DND-41 (cell line): ENCODE measurements around the gene PTPRU.

Source experiments
- EZH2 ChIP-seq: IDR thresholded peaks from 3 replicates; pipeline ENCODE4 v1.6.1; 2012; ENCODE audit warnings: borderline replicate concordance, low read depth, mild to moderate bottlenecking, moderate library complexity, low read length, inconsistent platforms; ENCODE audit not compliant: severe bottlenecking
- TF ChIP-seq, protein P1 (sequence below): IDR thresholded peaks from 2 replicates; pipeline ENCODE4 v1.5.1; 2012; ENCODE audit warnings: borderline replicate concordance, low read length, moderate library complexity, mild to moderate bottlenecking; ENCODE audit not compliant: poor library complexity, severe bottlenecking; ENCODE audit errors: extremely low read depth

- TF ChIP-seq, protein P1, sequence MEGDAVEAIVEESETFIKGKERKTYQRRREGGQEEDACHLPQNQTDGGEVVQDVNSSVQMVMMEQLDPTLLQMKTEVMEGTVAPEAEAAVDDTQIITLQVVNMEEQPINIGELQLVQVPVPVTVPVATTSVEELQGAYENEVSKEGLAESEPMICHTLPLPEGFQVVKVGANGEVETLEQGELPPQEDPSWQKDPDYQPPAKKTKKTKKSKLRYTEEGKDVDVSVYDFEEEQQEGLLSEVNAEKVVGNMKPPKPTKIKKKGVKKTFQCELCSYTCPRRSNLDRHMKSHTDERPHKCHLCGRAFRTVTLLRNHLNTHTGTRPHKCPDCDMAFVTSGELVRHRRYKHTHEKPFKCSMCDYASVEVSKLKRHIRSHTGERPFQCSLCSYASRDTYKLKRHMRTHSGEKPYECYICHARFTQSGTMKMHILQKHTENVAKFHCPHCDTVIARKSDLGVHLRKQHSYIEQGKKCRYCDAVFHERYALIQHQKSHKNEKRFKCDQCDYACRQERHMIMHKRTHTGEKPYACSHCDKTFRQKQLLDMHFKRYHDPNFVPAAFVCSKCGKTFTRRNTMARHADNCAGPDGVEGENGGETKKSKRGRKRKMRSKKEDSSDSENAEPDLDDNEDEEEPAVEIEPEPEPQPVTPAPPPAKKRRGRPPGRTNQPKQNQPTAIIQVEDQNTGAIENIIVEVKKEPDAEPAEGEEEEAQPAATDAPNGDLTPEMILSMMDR: no peak
- TF ChIP-seq EZH2: no peak
These were observed 127.9 kb downstream of the PTPRU start for GRCh38 chr1:29364101-29364678.
